Epithelial cell of prostate (primary cell): ENCODE data around the gene FXYD3.

ENCODE experiments used
- DNase-seq: peaks from one replicate; pipeline ENCODE4 v3.0.0-alpha.2; 2011; ENCODE audit warnings: low read depth, low spot score
- H3K27ac ChIP-seq: fragments of 450-650 bp; 2 replicates; pipeline ENCODE4 v1.5.1; 2017; ENCODE audit warnings: mild to moderate bottlenecking

The FXYD3 gene

GRCh38 chr19:35105411-35106290 lies 10.0 kb upstream of the FXYD3 start:
- no peak for DNase-seq

GRCh38 chr19:35106291-35106583 lies 9.4 kb upstream of the FXYD3 start:
- no peak for DNase-seq
- H3K27ac ChIP-seq, result no peak overlapping the region

More at GRCh38 chr19:35105411-35106290, 10.0 kb upstream of the FXYD3 start:
- no peak overlapping the region for H3K27ac ChIP-seq

DNA sequence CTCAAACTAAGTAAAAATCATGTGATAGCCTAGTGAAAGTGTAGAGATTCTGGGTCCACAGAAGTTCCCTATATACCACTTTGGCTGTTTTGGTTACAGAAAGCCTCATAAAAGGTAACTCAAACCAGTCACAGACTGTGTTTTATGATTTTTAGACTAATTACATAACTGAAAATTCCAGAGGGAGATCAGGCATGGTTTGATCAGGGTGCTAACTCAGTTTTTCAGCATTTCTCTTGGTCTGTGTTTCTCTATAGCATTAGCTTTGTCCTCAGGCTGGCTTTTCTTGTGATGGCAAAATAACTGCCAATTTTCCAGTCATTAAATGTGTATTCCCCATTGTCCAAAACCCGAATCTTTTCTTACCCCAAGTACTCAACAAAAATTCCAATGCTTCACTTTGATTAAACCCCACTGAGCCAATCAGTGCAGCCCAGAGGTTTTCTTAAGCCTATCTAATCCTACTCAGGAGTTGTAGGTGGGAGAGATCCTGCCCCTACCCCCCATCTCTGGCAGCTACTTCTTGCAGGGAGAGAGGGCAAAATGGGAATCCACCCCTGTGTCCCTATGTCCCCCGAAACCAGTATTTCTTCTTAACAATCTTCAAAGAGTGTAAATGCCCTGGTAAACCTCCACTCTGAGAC lies 8.6 kb upstream of the FXYD3 start:
- H3K27ac ChIP-seq, result peak overlapping the region; percentile 61

DNA sequence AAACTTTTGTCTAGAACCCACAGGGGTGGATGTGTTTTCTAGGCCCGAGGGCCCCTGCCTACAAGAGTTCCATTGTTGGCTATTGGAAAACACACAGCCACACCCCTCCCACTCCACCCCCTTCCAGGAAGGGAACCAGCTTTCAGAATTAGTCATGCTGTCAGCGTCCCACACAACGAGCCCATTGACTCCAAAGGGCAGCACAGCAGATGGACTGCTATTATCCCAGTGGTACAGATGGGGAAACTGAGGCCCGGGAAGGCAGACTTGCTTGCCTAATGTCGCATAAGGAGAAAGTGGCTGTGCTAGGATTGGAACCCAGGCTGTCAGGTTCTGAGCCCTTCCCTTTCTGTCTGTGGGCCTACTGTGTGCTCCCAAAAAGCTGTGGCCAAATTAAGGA lies 8.1 kb upstream of the FXYD3 start:
- peak; percentile 83 for DNase-seq
- peak overlapping the region; percentile 61 for H3K27ac ChIP-seq

More for the DNA sequence above, 8.6 kb upstream of the FXYD3 start:
- no peak for DNase-seq

DNA sequence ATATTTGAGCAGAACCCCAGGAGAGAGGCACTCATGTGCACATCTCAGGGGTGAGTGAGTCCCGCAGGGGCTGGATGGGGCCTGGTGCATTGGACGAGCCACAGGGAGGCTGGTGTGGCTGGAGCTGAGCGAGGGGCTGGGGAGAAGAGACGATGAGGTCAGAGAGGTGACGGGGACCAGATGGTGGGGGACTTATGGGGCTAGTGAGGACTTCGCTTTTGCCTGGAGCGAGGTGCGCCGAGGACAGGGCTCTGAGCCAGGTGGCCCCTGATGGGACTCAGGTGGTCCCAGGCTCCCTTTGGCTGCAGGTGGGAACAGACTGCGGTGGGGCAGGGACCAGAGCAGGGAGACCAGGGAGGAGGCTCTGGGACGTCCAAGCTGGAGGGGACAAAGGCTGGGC lies 6.9 kb upstream of the FXYD3 start:
- DNase-seq, result no peak
- no peak overlapping the region for H3K27ac ChIP-seq

GRCh38 chr19:35109395-35110112 lies 6.1 kb upstream of the FXYD3 start:
- H3K27ac ChIP-seq, result peak overlapping the region; percentile 17
- no peak for DNase-seq

DNA sequence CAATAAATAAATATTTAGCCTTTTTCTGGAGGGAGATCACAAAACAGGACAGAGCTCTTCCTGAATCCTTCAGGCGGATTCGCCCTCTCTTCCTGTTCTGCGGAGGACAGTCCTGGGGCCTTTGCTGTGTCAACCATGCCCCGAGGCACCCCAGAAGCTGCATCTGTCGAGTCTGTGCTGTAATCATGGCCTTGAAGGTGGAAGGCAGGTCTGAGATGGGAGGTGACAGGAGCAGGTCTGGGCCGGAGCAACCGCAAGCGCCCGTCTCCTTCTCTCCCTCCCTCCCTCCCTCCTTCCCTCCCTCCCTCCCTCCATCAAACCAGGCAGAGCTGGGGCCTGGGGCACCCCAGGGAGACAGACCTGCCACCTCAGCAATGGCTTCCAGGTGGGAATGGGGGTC lies 4.6 kb upstream of the FXYD3 start:
- peak overlapping the region; percentile 24 for H3K27ac ChIP-seq
- DNase-seq, result no peak

GRCh38 chr19:35112995-35113688 lies 2.5 kb upstream of the FXYD3 start:
- no peak overlapping the region for H3K27ac ChIP-seq
- DNase-seq, result no peak

- DNase-seq, result no peak
- peak overlapping the region; percentile 90 for H3K27ac ChIP-seq
Observed at GRCh38 chr19:35114353-35115176, 1.1 kb upstream of the FXYD3 start.

DNA sequence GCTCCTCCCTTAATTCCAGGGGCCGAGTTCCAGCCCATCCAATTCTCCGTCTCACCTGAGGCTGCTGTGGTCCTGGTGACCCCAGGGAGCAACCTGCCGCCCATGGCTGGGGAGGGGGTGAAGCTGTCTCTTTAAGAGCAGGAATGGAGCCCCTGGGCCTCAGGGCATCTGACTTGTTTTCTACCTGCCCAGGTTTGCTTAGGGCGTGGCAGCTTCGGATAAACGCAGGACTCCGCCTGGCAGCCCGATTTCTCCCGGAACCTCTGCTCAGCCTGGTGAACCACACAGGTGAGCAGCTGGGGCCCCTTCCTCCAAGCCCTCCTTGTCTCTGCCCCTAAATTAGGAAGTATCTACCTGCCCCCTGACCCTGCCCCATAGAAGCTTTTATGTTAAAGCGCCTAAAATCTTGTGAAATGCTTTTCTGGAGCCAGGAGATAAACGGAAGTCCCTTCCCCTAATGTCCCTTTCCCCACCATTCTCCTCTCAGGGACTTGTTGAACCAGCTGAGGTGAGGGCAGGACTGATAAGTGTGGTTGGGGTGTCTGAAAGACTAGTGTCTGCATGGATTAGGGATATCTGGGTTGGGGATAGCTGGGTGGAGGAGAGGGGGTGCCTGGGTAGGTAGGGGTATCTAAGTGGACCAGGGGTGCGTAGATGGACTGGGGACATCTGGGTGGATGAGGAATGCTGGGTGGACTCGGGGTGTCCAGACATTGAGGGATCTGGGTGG lies 614 bp downstream of the FXYD3 start:
- peak overlapping the region; percentile 90 for H3K27ac ChIP-seq
- no peak for DNase-seq

DNA sequence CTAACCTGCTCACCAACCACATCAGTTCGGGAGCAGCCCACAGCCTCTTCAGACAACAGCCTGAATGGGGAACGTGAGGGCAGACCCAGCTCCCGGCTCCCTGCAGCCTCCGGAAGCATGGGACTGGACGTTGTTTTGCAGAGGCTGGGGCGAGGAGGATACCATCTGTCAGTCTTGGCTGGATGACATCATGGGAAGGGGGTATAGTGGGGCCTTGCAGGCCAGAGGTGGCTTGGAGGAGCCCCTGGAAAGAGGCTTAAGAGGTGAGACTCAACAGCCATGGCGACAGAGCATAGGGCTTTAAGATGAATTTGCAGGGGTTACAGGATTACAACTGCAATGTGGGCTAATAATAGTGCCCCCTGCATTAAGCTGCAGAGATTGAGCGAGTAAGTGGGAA lies 1.5 kb downstream of the FXYD3 start:
- peak overlapping the region; percentile 90 for H3K27ac ChIP-seq
- no peak for DNase-seq

- peak overlapping the region; percentile 90 for H3K27ac ChIP-seq
- DNase-seq, result no peak
Observed at GRCh38 chr19:35117799-35118198, 2.2 kb downstream of the FXYD3 start.

DNA sequence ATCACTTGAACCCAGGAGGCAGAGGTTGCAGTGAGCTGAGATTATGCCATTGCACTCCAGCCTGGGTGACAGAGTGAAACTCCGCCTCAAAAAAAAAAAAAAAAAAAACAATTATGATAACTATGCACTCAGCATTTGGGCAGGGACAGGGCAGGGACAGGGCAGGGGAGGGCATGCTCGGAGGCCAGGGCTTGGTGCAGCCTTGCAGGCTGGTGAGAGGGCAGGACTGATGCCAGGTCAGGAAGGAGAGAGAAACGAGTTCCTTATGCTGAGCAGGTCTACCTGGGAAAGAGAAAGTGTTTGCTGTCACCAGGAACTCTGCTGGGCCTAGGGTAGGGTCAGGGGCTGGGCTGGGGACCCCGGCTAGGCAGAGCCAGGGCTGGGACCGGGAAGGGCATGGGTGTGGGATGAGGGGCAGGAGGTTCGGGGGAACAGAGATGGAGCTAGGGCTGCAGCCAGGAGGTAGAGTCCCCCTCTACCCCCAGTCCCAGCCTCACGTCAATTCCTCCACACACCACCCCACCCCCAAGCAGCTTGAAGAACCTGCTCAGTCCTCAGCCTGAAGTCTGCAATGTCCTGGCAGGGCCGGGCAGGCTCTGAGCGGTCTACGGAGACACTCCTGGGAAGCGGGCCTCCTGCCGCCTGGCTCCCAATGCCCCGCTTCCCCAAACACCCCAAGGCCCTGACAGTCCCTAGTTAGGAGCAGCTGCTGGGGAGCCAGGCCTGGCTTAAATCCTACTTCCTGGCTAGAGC lies 2.8 kb downstream of the FXYD3 start:
- peak overlapping the region; percentile 90 for H3K27ac ChIP-seq
- no peak for DNase-seq

GRCh38 chr19:35119091-35119490 lies 3.5 kb downstream of the FXYD3 start:
- peak overlapping the region; percentile 90 for H3K27ac ChIP-seq
- DNase-seq, result no peak

DNA sequence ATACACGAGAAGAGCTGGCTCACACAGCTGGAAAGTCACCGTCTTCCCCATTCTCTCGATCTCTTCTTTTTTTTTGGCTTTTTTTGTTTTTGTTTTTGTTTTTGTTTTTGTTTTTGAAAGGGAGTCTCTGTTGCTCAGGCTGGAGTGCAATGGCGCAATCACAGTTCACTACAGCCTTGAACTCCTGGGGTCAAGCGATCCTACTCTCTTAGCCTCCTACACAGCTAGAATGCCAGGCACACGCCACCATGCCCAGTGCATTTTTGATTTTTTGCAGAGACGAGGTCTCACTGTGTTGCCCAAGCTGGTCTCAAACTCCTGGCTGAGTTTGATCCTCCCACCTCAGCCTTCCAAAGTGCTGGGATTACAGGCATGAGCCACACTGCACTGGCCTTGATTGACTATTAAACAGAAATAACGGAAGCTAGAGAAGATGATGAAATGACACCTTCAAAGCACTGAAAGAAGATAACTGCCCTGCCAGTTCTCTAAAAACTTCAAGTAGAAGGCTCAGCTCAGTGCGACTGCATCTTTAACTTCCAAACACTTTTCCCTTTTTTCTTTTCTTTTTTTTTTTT lies 4.0 kb downstream of the FXYD3 start:
- peak overlapping the region; percentile 90 for H3K27ac ChIP-seq
- no peak for DNase-seq

DNA sequence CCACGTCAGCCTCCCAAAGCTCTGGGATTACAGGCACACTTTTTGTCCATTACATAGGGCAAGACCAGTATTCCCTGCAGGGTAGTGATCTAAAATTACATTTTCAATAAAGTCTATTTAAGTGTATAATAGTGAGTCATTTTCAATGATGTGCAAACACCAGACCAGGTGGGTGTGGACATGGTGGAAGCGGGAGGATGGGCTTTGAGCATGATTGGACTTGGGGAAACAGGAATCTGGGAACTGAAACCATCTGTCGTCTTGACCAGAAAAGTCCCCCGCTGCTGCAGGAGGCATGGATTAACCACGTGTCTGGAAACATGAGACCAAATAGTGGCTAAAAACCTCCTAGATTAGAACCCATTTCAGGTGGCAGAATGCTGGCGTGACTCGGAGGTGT lies 4.9 kb downstream of the FXYD3 start:
- peak overlapping the region; percentile 90 for H3K27ac ChIP-seq
- DNase-seq, result peak; percentile 82

GRCh38 chr19:35120898-35121297 lies 5.3 kb downstream of the FXYD3 start:
- no peak for DNase-seq
- peak overlapping the region; percentile 90 for H3K27ac ChIP-seq
